Nephron (organoid): ENCODE measurements around the gene USP38.

Experiments
- H3K27ac Mint-ChIP-seq, 3 experiments: 2 replicates each; pipeline ENCODE4 v1.8.0; 2020; ENCODE audit warnings: mixed read lengths in 3 of 3, mild to moderate bottlenecking in 2 of 3, moderate library complexity in 1 of 3
- H3K27me3 Mint-ChIP-seq: 2 replicates; pipeline ENCODE4 v1.8.0; 2021; ENCODE audit warnings: low read depth, mild to moderate bottlenecking, moderate library complexity, mixed read lengths
- H3K36me3 Mint-ChIP-seq: 2 replicates; pipeline ENCODE4 v1.8.0; 2020; ENCODE audit warnings: low read depth, mixed read lengths
- H3K4me1 Mint-ChIP-seq: 2 replicates; pipeline ENCODE4 v1.8.0; 2020; ENCODE audit warnings: mixed read lengths
- H3K4me3 Mint-ChIP-seq, 3 experiments: 2 replicates each; pipeline ENCODE4 v1.8.0; 2020; ENCODE audit warnings: mild to moderate bottlenecking in 3 of 3, mixed read lengths in 3 of 3, moderate library complexity in 2 of 3
- H3K9me3 Mint-ChIP-seq: 2 replicates; pipeline ENCODE4 v1.8.0; 2020; ENCODE audit warnings: mixed read lengths
- CTCF ChIP-seq, 3 experiments: fragments of 200-600 bp; sonication (generic); IDR thresholded peaks; one replicate each; pipeline ENCODE4 v1.5.0; 2021; ENCODE audit warnings: antibody characterized with exemption in 3 of 3; ENCODE audit not compliant: unreplicated experiment in 3 of 3

Gene USP38

GRCh38 chr4:143240939-143241679, 56.4 kb downstream of the USP38 start:
- no peak overlapping the region for H3K4me3 Mint-ChIP-seq
- no peaks in the 10 kb centered on the region for H3K27me3 Mint-ChIP-seq
- peaks cover 10% of the 10 kb centered on the region for H3K9me3 Mint-ChIP-seq
- no peak for TF ChIP-seq CTCF (IDR thresholded peaks at IDR 0.05; ENCODE audit: unreplicated experiment in 3 of 3)
- H3K4me1 Mint-ChIP-seq = no peaks in the 10 kb centered on the region
- no peaks in the 10 kb centered on the region for H3K36me3 Mint-ChIP-seq
- H3K27ac Mint-ChIP-seq = no peak overlapping the region

- no peaks in the 10 kb centered on the region for H3K27me3 Mint-ChIP-seq
- no peak overlapping the region for H3K27ac Mint-ChIP-seq
- TF ChIP-seq CTCF (IDR thresholded peaks at IDR 0.05; ENCODE audit: unreplicated experiment in 3 of 3) = no peak
- no peaks in the 10 kb centered on the region for H3K4me1 Mint-ChIP-seq
- no peaks in the 10 kb centered on the region for H3K36me3 Mint-ChIP-seq
- H3K9me3 Mint-ChIP-seq = peaks cover 10% of the 10 kb centered on the region
- H3K4me3 Mint-ChIP-seq = no peak overlapping the region
Observed at GRCh38 chr4:143241892-143242291, 57.2 kb downstream of the USP38 start.

GRCh38 chr4:143243041-143243440, 58.3 kb downstream of the USP38 start:
- Mint-ChIP-seq H3K36me3 (no peaks in the 10 kb centered on the region), H3K4me3 (no peak overlapping the region), H3K9me3 (peaks cover 10% of the 10 kb centered on the region), H3K27ac (no peak overlapping the region), H3K27me3 (no peaks in the 10 kb centered on the region), H3K4me1 (no peaks in the 10 kb centered on the region)
- TF ChIP-seq CTCF (IDR thresholded peaks at IDR 0.05; ENCODE audit: unreplicated experiment in 3 of 3) = no peak

GRCh38 chr4:143246977-143247376, 62.3 kb downstream of the USP38 start:
- Mint-ChIP-seq H3K4me1 (peaks cover 7% of the 10 kb centered on the region), H3K27ac (no peak overlapping the region), H3K4me3 (no peak overlapping the region), H3K9me3 (peaks cover 2% of the 10 kb centered on the region), H3K36me3 (no peaks in the 10 kb centered on the region), H3K27me3 (no peaks in the 10 kb centered on the region)
- TF ChIP-seq CTCF (IDR thresholded peaks at IDR 0.05; ENCODE audit: unreplicated experiment in 3 of 3) = no peak

- H3K4me1 Mint-ChIP-seq = peaks cover 7% of the 10 kb centered on the region
- TF ChIP-seq CTCF (IDR thresholded peaks at IDR 0.05; ENCODE audit: unreplicated experiment in 3 of 3) = no peak
- H3K36me3 Mint-ChIP-seq = no peaks in the 10 kb centered on the region
- no peak overlapping the region for H3K4me3 Mint-ChIP-seq
- H3K9me3 Mint-ChIP-seq = no peaks in the 10 kb centered on the region
- H3K27ac Mint-ChIP-seq = no peak overlapping the region
- no peaks in the 10 kb centered on the region for H3K27me3 Mint-ChIP-seq
Observed at GRCh38 chr4:143247866-143248265, 63.1 kb downstream of the USP38 start.

- no peaks in the 10 kb centered on the region for H3K36me3 Mint-ChIP-seq
- peaks cover 7% of the 10 kb centered on the region for H3K4me1 Mint-ChIP-seq
- H3K4me3 Mint-ChIP-seq = no peak overlapping the region
- H3K9me3 Mint-ChIP-seq = no peaks in the 10 kb centered on the region
- no peak for TF ChIP-seq CTCF (IDR thresholded peaks at IDR 0.05; ENCODE audit: unreplicated experiment in 3 of 3)
- no peaks in the 10 kb centered on the region for H3K27me3 Mint-ChIP-seq
- no peak overlapping the region for H3K27ac Mint-ChIP-seq
Observed at GRCh38 chr4:143248827-143249226, 64.1 kb downstream of the USP38 start.
